HG03571 (cell line): ENCODE measurements around the gene ACOT7.
"Not testable (repeated sequence)": the region's sequence is repeated elsewhere in the genome, so short reads cannot be mapped to it uniquely, and the experiment has no call there.

Experiments
- ATAC-seq: cut with Tn5 transposase; IDR thresholded peaks from one replicate; pipeline ENCODE4 v1.9.1; 2021; ENCODE audit not compliant: unreplicated experiment

Gene ACOT7

DNA sequence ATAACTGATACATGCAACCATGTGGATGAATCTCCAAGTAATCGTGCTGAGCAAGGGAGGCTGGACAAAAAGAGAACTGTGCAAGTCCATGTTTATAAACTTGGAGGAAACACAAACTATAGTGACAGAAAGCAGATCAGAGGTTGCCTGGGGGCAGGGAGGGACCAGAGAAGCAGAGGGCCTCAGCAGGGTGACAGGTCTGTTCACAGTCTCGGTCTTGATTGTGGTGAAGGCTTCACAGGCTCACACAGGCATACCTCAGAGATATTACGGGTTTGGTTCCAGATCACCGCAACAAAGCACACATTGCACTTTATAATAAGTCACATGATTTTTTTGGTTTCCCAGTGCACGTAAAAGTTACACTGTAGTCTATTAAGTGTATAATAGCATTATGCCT is 28.5 kb downstream of the ACOT7 start:
- ATAC-seq, result no peak

DNA sequence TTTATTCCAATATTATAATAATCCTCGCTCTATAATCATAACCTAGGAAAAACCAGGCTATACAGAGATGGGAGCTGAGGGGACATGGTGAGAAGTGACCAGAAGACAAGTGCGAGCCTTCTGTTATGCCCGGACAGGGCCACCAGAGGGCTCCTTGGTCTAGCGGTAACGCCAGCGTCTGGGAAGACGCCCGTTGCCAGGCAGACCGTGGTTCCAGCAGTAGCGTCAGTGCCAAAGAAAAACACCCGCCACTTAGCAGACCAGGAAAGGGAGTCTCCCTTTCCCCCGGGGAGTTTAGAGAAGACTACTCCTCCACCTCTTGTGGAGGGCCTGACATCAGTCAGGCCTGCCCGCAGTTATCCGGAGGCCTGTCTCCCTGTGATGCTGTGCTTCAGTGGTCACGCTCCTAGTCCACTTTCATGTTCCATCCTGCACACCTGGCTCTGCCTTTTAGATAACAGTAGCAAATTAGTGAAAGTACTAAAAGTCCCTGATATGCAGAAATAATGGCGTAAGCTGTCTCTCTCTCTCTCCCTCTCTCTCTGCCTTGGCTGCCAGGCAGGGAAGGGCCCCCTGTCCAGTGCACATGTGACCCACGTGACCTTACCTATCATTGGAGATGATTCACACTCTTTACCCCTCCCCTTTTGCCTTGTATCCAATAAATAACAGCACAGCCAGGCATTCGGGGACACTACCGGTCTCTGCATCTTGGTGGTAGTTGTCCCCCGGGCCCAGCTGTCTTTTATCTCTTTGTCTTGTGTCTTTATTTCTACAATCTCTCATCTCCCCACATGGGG is 30.3 kb downstream of the ACOT7 start:
- ATAC-seq, result not testable (repeated sequence)

GRCh38 chr1:6361124-6361775 is 32.3 kb downstream of the ACOT7 start:
- ATAC-seq, result no peak

- no peak for ATAC-seq
These were observed 33.0 kb downstream of the ACOT7 start for GRCh38 chr1:6360517-6361070.

GRCh38 chr1:6360117-6360496 is 33.5 kb downstream of the ACOT7 start:
- peak; percentile 24 for ATAC-seq

DNA sequence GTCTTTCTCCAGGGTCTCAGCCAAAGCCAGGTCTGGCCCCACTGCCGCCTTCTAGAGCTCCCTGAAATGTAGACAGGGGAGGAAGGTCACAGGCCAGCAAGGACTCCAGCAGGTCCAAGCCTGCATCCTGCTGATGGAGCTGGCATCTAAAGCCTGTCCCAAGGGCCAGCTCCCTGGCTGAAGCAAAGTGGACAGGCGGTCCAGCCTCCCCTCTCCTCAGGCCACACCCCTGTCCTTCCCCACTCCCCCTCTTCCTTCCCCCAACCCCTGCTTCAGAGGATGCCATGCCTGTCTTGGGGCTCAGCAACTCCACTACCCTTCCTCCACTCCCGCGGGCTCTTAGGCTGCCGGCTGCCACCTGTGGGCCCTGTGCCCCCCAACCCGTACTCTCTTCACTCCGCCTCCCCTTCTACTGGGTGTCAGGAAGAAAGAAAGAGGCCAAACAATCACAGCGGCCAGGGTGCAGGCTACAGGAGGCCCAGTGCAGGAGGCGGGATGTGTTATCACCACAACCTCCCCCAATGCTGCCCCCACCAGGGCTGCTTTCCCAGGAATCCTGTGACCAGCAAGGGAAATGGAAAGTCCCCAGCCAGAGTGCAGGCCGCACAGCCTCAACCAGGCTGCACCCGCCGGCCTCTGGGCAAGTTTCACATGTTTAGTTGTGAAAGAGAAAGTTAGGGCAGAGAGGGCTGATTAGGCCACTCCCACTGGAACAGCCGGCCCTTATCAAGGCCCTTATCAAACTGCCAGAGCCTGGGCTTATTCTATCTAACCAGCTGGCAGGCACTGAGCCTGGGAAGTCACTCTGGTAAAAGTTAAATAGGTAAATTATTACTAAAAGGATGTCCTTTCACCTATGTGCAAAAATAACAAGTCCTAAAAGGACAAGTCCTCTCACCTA is 34.1 kb downstream of the ACOT7 start:
- ATAC-seq, result peak; percentile 76

DNA sequence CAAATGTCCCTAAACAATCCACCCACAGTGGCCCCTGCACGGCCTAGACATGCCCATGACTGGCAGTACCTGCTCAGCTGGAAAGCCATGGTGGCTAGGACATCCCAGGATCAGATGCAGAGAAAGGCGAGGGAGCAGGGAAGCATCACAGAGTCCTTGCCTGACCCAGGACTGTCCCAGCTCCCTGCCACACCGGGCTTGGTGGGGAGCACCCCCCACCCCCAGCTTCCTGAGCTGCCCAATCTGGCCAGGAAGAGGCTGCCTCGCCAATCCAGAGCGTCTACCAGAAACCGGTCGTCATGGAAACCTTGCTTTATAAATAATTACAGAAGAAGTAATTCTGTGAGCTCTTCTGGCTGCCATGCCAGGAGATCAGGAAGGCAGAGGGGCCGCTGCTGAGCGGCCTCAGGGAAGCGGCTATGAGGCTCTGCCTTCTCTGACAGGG is 34.8 kb downstream of the ACOT7 start:
- peak; percentile 39 for ATAC-seq

GRCh38 chr1:6358144-6358624 is 35.4 kb downstream of the ACOT7 start:
- no peak for ATAC-seq

DNA sequence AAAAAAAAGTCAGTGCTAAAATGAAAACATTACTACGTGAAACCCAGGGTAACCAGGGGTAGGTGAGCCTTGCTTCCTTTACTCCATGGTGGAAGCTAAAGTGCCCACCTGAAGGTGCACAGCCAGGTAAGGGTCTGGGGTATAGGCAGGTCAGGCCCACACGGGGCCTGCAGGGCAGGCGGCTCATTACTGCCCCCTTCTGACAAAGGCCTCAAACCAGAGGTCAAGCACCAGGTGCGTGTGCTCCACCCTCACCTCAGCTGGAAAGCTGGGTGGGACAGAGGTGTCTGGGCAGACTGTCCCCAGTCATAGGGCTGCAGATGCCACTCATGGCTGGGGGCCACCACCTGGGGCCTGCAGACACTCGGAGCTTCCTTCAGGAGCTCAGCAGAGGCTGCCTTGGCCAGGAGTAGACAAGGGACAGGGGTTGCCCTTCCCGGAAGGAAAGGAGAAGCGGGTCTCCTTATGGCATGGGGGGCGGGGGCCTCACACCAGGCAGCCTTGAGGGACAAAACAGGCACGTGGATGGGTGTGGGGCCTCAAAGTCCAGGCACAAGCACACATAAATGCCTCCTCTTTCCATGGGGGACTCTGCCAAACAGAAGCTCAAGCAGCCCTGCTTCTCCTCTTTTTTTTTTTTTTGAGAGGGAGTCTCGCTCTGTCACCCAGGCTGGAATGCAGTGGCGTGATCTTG is 36.2 kb downstream of the ACOT7 start:
- no peak for ATAC-seq

- no peak for ATAC-seq
These were observed 37.9 kb downstream of the ACOT7 start for GRCh38 chr1:6355621-6356020.

GRCh38 chr1:6354659-6355317 is 38.8 kb downstream of the ACOT7 start:
- ATAC-seq, result no peak

- ATAC-seq, result no peak
These were observed 39.5 kb downstream of the ACOT7 start for GRCh38 chr1:6353955-6354658.

DNA sequence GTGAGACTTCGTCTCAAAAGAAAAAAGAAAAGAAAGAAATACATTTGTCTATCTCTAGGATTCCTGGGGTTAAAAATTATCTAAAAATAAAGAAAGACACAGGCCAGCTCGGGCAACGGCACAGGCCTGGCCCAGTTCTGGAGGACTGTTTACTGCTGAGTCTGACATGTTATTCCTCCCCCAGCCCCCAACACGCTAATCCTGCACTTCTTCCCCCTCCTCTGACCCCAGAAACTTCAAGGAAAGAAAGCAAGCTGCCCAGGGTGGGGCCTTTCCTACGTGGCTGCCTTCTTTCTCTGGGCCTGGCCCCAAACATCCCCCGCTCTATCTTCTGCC is 40.0 kb downstream of the ACOT7 start:
- no peak for ATAC-seq

DNA sequence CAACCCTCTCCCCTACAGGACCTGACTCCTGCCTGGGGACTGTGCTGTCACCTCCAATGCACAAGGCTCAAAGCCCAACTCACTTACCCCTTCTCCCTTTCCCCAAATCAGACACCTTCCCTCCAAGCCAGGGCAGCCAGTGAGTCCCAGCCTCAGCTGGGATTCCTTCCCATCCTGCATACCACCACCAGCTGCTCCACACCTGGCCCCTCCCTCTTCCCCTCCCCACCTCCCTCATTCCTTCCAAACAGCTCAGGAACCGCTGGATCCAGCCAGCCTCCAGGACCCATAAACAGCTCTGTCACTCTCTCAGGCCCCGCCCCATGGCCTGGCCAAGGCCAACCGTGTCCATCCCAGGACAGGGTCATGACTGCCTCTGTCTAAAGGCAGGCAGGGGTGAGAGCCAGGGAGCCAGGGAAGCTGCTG is 41.4 kb downstream of the ACOT7 start:
- ATAC-seq, result no peak

GRCh38 chr1:6351480-6352137 is 42.0 kb downstream of the ACOT7 start:
- no peak for ATAC-seq

DNA sequence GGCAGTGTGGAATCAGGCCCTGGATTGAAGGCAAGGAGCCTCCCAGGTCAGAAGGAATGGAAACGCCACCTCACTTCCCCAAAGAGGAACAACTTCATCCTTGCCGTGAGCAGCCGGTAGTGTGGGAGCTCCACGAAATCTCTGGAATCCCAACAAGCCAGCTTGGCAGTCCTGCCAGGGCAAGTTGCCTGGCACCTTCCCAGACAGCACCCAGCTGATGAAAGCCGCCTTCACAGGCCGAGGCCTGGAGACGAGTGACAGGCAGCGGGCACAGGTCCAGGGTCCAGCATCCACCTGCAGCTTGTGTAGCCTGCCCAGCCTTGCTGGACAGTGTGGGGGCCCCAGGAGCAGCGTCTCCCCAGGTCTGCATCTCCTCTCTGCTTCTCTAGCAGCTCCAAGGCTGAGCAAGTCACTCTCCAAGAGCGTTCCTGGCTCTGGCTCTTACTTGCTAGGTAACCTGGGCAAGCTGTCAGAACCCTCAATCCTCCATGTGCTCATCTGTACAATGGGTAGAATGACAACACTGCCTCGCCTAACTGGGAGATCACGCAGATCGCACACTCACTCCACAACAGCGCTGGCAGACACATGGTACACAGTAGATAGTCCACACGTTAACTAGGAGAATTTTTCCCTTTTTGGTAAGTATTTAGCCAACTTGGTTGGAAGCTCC is 43.0 kb downstream of the ACOT7 start:
- no peak for ATAC-seq

DNA sequence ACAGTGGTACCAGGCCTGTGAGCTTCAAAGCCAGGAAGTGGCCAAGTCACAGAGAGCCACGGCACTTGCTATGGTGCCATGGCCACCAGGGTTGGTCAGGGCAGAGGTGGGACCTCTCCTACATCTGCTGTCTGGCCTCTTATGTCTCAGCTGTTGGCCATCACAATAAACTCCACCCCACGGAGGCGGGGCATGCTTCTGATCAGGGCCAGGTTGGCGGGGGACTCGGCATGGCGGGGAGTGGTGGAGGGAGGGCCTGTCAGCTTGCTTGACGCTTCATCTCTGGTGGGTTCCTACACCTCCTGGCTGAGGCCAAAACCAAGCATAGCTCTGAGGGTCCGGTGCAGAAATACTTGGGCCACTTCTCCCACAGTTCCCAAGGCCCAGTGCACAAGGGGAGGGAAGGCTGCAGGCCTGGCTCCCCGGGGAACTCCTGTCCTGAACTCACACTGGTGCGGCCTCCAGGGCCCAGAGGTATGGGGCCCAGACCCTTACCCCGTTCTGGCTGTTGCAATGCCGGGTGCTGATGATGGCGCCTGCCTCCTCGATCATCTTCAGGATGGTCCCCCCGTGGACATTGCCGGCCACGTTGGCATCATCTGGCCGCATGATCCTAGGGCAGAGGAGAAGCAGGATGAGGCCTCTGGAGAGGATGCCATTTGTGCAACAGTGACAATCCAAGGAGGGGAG is 44.2 kb downstream of the ACOT7 start:
- ATAC-seq, result no peak
